HG03108 (cell line): ENCODE results near the gene LGMN.
"Not testable (repeated sequence)": the region's sequence is repeated elsewhere in the genome, so short reads cannot be mapped to it uniquely, and the experiment has no call there.

Experiments
- ATAC-seq: cut with Tn5 transposase; IDR thresholded peaks from one replicate; pipeline ENCODE4 v1.9.1; 2021; ENCODE audit warnings: moderate library complexity; ENCODE audit not compliant: unreplicated experiment

Gene LGMN

GRCh38 chr14:92763666-92764631 is 15.5 kb upstream of the LGMN start:
- not testable (repeated sequence) for ATAC-seq

DNA sequence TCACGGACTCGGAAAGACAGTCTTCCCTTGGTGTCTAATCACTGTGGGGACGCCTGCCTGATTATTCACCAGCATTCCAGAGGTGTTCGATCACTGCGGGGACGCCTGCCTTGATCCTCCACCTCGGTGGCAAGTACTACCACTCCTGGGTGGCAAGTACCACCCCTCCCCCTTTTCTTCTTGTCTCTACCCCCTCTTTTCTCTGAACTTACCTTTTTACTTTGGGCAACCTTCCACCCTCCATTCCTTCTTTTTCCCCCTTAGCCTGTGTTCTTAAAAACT is 12.0 kb upstream of the LGMN start:
- no peak for ATAC-seq

- no peak for ATAC-seq
Observed at GRCh38 chr14:92759679-92760523, 11.5 kb upstream of the LGMN start.

DNA sequence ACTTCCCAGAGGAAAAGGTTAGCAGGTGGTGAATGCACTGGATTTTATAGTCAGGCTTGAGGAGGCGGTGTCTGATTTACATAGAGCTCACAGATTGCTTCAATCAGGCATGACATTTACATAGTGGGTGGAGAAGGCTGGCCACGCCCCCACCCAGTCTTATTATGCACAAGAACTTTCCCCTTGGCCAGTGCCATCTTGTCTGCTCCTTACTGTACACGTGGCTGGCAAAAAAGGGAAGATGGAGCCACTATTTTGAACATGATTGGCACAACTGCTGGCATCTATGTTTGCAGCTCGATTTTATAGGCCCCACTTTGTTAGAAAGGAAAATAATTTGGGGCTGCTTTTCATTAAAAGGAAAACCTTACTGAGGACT is 10.9 kb upstream of the LGMN start:
- ATAC-seq = no peak

DNA sequence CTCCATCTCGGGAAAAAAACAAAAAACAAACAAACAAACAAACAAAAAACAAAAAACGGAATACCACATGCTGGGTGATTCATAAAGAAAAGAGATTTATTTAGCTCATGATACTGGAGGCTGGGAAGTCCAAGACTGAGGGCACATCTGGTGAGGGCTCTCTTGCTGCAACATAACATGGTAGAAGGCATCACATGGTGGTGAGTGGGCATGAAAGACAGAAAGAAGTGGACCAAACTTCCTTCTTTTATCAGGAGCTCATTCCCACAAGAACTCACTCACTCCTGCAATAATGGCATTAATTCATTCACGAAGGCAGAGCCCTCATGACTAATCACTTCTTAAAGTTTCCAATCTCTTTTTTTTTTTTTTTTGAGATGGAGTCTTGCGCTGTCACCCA is 8.0 kb upstream of the LGMN start:
- ATAC-seq = no peak

DNA sequence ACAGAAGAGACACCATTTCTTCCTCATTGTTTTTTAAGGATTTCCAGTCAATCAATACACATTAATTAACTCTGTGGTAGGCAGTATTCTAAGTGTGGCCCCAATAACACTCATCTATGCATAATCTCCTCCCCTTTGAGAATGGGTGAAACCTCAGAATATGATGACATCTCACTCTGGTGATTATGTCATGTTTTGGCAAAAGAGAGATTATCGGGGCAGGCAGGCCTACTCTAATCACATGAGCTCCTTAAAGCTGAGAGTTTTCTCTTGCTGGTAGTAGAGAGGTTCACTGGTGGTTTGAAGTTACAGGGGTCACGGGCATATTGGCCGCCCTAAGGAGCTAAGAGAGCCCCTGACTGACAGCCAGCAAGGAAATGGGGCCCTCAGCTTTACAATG is 7.1 kb upstream of the LGMN start:
- no peak for ATAC-seq

- no peak for ATAC-seq
Observed at GRCh38 chr14:92754966-92755365, 6.5 kb upstream of the LGMN start.

DNA sequence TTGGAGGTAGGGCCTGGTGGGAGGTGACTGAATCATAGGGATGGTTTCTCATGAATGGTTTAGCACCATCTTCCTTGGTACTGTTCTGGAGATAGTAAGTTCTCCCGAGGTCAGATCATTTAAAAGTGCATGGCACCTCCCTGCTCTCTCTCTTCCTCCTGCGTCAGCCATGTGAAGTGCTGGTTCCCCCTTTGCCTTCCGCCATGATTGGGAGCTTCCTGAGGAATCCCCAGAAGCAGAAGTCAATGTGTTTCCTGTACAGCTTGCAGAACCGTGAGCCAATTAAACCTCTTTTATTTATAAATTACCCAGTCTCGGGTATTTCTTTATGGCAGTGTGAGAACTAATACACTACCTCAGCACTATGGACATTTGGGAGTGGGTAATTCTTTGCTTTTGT is 4.8 kb upstream of the LGMN start:
- no peak for ATAC-seq

- ATAC-seq = no peak
Observed at GRCh38 chr14:92751819-92752218, 3.4 kb upstream of the LGMN start.

DNA sequence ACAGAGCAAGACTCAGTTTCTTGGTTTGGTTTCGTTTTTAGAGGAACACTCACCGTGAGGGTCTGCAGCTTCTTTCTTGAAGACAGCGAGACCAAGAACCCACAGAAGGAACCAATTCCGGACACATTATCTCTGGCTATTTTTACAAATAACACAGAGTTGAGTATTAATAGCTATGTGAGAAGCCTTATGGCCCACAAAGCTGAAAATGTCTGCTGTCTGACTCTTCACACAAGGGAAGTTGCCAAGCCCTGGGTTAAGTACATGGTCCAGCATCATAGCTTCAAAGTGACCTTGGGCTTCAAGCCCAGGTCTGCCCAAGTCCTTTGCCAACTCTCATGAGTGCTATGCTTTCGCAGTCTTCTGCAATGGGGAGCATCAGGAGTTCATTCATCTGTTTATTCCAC is 2.6 kb upstream of the LGMN start:
- no peak for ATAC-seq

DNA sequence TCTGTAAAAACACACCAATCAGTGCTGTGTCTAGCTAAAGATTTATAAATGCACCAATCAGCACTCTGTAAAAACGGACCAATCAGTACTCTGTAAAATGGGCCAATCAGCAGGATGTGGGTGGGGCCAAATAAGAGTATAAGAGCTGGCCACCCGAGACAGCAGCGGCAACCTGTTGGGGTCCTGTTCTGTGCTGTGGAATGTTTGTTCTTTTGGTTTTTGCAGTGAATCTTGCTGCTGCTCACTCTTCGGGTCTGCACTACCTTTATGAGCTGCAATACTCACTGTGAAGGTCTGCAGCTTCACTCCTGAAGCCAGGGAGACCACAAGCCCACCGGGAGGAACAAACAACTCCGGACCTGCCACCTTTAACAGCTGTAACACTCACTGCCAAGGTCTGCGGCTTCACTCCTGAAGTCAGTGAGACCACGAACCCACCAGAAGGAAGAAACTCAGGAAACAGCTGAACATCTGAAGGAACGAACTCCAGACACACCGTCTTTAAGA is 1.8 kb upstream of the LGMN start:
- ATAC-seq = not testable (repeated sequence)

DNA sequence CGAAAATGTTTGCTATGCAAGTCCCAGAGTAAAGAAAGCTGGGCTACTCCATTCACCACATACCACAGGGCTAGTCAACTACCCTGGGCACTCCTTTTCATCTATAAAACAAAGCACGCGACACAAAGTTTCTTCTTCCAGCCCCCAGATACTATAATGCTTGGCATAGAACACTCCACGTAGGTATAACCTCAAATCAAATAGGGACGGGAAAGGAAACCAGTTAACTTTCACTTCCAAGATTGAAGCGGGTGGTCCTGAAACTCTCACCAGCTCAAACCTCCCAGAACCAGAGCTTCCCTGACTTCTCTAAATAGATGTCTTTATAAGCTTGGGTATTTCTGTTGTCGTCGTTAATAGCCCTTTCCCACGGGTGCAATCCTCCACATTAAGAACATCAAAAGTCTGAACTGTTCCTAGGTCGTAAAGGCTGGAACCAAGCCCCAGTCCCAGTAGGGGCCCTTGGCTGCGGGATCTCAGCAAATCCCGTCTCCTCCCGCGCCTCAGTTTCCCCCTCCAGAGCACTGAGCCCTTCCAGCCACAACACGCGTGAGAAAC is 647 bp downstream of the LGMN start:
- peak; percentile 4 for ATAC-seq

- ATAC-seq = no peak
Observed at GRCh38 chr14:92744198-92744597, 4.2 kb downstream of the LGMN start.

DNA sequence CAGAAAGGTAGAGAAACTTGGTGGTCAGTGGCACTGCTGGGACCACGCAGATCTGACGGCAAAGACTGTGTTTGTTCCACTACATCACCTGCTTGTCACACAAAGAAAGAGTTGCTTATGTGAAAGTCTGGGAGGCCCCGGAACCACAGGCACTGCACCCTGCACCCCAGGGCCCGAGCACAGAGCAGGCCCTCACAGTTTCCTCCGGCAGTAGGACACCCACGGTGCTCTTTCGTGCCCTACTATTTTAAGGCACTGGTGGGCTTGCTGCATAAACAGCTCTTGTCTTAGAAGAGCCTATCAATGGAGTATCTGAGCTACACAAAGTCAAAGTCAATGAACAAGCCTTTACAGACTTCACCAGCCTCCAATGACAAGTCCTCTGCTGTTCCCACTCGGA is 8.0 kb downstream of the LGMN start:
- ATAC-seq = no peak

DNA sequence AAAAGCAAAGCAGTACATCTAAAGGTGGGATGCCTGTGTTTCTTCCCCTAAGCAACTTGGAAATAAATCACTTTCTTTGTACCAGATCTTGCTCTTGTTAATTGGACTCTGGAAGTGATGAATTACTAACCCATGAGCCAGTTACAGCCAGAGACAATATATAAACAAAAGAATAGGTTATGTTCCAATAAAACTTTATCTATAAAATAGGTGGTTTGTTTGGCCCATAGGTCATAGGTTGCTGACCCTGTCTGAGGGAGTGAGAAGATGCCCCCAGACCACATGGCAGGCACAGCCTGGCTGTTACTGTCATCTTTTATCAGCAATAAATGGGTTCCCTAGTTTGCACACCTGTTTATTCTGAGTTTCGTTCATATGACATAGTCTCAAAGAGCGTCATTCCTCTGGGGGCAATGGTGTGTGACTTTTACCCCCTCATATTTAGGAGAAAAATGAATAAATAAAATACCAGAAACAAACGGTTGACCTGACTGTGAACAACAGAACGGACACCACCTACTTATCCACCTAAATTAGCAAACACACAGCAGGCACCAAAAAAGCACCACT is 10.7 kb downstream of the LGMN start:
- ATAC-seq = no peak

DNA sequence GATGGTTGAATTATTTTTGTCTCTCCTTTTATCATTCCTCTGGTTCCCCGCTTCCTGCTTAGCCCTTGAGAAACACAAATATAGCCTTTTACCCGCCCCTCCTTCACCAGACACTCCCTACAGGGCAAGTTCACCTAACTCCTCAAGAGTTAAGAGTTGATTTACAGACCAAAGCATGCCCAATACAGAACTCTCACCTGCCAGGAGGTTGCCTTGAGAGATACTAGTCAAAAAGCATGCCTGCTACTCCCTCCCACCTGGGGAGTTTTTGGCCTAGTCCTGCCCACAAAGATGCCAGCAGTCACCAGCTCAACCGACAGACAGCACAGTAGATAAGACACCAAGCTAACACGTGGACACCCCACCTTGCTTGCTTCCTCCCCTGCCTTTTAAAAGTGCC is 11.2 kb downstream of the LGMN start:
- no peak for ATAC-seq

DNA sequence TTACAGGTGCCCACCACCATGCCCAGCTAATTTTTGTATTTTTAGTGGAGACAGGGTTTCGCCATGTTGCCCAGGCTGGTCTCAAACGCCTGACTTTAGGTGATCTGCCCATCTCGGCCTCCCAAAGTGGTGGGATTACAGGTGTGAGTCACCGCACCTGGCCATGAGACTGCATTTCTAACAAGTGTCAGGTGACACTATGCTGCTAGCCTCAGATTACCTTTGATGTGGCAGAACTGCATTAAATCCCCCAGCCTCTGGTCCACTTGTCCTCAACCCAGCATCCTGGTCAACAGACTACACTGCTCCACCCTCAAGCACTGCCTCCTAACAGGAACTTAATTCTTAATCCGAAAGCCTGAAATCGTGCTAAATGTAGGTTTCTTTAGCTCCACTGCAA is 13.1 kb downstream of the LGMN start:
- ATAC-seq = no peak

DNA sequence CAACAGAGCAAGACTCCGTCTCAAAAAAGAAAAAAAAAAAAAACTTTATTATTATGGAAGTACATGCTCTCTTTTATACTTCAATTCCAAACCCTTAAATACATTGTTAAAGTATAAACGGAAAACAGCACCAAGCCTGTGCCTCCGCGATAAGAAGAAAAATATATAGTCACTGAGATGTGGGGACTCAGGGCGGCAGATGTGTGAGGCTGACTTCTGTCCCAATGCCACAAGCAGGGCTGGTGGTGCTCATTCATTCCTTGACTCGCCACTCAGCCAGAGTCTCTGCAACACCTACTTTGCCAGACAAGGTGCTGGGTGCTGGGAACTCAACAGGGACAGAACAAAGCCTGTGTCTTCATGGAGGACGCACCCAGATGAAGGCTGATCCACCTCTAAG is 13.8 kb downstream of the LGMN start:
- ATAC-seq = no peak

GRCh38 chr14:92733007-92733406 is 15.4 kb downstream of the LGMN start:
- ATAC-seq = no peak

DNA sequence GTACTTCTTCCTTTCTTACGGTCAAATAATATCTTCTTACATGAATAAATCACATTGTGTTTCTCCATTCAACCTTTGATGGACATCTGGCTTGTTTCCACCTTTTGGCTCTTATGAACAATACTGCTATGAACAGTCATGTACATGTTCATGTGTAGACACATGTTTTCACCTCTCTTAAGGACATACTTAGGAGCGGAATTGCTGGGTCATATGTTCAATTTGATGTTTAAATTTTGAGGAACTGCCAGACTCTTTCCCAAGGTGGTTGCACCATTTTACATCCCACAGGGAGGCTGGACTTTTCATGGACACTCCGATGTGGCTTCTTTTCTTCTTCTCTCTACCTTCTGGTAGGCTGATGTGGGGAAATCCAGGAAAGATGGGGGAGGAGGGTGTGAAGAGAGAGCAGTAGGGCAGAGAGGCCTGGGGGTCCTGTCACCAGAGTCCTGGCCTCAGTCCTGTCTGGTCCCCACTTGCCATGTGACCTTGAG is 16.8 kb downstream of the LGMN start:
- ATAC-seq = no peak
